Ecto neural progenitor cell (in vitro differentiated cells): ENCODE measurements around the gene FAS.
"Not testable (repeated sequence)": the region's sequence is repeated elsewhere in the genome, so short reads cannot be mapped to it uniquely, and the experiment has no call there.

Experiments used
- DNase-seq: peaks from one replicate; pipeline ENCODE4 v3.0.0-alpha.2; 2018; ENCODE audit warnings: low spot score

FAS gene

GRCh38 chr10:88992921-88993524 lies 2.4 kb downstream of the FAS start:
- DNase-seq, result no peak

DNA sequence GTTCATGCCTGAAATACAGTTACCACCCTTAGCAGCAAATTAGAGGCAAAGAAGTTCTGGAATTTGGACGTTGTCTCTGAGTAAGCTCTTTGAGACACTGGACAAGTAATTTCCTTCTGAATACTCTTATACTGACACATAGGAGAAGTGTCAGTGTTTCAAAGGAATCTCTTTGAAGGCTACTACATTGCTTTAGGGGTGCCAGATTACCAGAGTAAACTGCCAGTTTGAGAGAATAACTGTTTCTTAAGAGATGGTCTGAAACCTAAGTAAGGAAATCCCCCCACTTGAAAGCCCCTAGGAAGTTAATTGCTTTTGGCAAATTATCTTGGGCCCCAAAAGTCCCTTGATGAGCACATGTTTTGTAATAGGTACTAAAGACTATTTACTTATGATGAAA lies 3.4 kb downstream of the FAS start:
- DNase-seq, result no peak

GRCh38 chr10:88995156-88995876 lies 4.7 kb downstream of the FAS start:
- DNase-seq, result no peak

GRCh38 chr10:88996927-88997326 lies 6.3 kb downstream of the FAS start:
- DNase-seq, result no peak

DNA sequence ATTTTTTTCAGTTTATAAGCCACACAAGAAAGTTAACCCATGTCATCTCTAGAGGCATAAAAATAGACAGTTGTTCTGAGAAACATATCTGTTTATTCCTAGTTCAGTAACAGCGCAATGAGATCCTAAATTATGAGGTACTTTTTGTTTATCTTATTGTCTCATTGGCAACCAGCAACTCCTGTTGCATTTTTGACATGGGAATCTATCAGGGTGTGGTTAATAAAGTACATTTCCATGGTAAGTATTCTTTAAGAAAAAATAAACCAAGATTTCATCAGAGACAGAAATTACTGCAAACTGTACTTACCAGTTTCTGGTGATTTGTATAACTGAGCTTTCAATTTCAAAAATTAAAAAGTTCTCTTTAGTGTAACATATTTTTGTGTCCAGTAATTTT lies 9.0 kb downstream of the FAS start:
- DNase-seq, result no peak

DNA sequence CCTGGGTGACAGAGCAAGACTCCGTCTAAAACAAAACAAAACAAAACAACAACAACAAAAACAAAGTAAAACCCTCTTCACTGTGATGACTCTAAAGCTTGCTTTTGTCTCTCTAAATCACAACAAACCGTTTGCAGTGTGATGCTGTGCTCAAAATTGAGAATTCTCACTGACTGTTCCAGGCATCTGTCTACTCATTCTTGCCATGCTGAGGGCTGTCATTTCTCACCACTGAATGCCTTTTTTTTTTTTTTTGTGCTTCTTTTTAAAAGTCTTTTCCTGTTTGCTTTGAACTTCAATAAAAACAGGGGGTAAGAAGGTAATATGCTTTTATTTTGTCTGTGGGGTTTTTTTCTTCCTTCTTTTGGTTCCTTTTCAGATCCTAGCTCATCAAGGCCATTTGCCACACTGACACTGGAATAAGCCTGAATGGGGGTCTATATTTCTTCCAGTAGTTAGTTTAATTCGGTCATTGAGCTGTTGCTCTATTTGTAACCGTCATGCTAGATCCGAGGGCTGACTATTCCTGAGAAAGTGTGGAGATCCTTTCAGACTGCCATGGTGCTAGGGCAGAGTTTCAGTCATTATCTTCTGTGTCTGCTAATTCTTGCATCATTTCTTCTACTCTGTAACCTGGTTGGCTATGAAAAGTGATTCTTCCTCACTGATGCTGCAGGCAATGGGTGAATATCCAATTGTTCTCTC lies 10.6 kb downstream of the FAS start:
- DNase-seq, result no peak

DNA sequence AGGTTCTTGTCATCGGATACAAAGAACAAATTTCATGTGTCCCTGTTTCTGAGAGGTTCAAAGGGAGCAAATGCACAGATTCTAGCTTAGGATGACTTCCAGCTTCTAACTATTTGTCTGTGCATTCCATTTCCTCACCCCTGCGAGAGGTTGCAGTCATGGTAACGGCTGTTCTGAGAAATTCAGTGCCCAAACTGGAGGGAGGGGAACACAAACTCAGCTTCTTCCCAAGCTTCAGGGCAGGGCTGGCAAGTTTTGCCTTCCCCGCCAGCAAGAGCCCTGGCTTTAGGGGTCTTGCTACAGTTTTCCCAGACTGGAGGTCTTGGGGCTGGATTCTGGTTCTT lies 11.1 kb downstream of the FAS start:
- peak; percentile 63 for DNase-seq

GRCh38 chr10:89002226-89002978 lies 11.8 kb downstream of the FAS start:
- DNase-seq, result no peak

GRCh38 chr10:89003344-89003743 lies 12.7 kb downstream of the FAS start:
- DNase-seq, result no peak

DNA sequence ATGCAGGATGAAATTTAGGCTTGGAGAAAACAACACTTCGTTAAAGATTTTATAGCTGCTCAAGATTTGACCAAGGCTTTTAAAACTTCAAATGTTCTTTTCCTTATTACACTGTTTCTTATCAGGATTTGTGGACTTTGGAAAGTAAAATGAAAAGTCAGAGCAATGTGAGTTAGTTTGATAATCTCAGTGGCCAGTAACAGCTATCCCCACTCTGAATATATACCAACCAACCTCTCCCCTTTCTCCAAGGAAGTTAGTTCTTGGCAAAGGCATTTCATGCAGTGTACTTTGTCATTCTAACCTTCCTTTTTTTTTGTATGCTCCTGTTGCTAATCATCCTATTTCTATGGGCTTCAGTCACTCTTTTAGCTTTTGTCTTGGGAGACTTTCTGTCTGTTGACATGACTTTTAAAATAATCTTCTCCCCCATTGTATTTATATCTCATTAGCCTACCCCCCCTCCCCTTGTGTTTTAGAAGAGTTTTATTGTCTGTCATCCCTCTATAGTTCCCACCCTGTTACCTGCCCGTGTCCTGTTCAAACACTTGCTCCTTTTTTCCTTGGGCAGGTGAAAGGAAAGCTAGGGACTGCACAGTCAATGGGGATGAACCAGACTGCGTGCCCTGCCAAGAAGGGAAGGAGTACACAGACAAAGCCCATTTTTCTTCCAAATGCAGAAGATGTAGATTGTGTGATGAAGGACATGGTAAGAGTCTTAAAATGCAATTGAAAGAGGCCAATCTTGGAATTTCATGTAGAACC lies 16.7 kb downstream of the FAS start:
- DNase-seq, result no peak

DNA sequence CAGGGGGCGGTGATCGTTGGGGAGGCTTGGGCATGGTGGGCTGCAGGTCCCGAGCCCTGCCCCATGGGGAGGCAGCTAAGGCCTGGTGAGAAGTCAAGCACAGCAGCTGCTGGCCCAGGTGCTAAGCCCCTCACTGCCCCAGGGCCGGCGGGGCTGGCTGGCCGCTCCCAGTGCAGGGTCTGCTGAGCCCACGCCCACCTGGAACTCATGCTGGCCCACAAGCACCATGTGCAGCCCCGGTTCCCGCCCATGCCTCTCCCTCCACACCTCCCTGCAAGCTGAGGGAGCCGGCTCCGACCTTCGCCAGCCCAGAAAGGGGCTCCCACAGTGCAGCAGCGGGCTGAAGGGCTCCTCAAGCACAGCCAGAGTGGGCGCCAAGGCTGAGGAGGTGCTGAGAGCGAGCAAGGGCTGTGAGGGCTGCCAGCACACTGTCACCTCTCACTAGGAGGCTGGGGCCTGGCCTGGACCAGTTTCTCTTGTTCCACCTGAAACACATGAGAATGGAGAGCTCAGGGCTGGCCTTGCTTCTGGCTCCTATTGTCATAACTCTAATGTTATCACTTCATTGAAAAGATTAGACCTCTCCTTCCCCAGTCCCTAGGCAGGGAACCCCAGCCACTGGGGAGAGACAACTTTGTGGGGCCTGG lies 28.2 kb downstream of the FAS start:
- not testable (repeated sequence) for DNase-seq

DNA sequence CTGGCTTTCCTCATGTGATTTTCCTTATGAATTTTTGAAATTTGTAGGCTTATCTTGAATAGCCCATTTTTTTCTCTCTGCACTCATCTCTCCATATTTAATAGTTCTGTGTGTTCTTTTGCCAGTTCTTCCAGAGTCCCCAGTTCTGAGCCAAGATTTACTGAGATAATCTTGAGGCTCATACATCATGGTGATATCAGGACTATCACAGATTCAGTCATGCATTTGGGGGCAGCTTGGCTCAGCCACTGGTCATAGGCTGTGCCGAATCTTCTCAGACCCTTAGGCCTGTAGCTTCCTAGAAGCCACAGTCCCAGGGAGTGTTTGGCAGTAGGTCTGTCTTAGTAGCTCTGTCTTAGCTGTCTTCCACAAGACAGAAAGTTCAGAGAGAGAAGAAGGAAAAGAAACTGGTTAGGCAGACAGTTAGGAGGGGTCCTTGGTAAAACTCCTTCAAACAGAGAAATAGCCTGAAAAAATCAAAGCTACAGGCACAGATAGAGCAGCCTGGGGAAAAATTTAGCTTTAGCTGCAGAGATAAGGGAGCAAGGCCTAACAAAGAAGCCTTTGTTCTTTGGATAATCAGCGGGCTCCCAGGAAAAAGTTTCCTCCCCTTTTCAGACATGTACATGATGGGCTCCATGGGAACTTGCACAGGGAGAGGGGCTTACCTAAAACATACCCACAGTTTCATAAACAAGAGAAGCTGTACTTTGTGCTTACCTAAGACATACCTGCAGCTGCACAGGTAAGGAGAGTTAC lies 29.1 kb downstream of the FAS start:
- no peak for DNase-seq

- DNase-seq, result not testable (repeated sequence)
These were observed 30.9 kb downstream of the FAS start for GRCh38 chr10:89021526-89021925.

- DNase-seq, result no peak
These were observed 32.1 kb downstream of the FAS start for GRCh38 chr10:89022734-89023133.

GRCh38 chr10:89025453-89025852 lies 34.9 kb downstream of the FAS start:
- no peak for DNase-seq

- no peak for DNase-seq
These were observed 38.6 kb downstream of the FAS start for GRCh38 chr10:89029181-89029580.

DNA sequence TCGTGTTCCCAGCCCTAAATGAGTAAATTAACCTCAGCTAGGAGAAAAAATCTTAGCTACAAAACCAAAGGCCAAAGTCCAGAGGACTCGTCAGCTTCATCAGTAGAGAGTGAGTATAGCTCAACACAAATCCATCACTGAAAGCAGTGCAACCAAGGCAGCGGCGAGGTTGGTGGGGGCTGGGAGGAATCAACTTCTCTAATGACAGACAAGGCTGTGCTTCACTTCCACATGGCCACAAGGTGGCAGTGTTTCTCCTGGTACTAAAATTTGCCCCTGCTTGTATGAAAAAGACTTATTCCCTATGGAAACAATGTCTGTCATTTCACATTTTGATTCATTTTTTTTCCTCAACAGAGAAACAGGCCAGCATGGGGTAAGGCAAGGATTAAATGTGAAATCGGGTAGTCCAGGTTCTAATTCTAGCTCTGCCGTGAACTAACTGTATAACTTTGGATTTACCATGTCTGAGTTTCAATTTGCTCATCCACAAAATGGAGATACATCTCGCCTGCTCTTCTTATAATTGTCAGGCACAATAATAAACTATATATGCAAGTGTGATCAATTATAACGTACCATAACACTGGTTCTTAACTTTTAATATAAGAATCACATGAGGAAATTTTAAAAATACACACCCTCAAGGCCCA lies 39.3 kb downstream of the FAS start:
- peak; percentile 71 for DNase-seq

DNA sequence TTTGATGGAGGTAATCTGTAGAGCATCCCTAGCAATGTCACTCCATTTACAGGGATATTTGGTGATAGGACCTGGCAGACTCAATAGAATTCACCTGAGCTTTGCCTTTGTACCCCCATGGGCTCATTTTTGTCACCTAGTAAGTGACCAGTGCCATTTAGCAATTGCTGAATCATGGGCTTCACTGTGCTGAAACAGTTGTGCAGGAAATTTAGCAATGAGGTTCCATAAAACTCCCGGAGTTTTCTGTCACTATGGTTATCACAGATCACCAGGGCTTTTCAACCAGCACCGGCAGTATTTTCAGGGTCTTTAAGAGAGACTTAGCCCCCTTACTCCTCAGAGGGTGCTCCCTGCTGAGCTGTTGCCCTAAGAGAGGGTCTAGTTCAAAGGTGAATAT lies 40.2 kb downstream of the FAS start:
- DNase-seq, result no peak

GRCh38 chr10:89032141-89032891 lies 41.7 kb downstream of the FAS start:
- no peak for DNase-seq
